ENCODE data around the gene PIK3C3. TPM values are rescaled to one million over a fixed set of nuclear protein-coding genes. Genes with fewer than 3 reads are reported as not detected.

PIK3C3 gene
- total RNA-seq, 2 donors from 2014 or later, result 51.2 to 72.1 TPM

DNA sequence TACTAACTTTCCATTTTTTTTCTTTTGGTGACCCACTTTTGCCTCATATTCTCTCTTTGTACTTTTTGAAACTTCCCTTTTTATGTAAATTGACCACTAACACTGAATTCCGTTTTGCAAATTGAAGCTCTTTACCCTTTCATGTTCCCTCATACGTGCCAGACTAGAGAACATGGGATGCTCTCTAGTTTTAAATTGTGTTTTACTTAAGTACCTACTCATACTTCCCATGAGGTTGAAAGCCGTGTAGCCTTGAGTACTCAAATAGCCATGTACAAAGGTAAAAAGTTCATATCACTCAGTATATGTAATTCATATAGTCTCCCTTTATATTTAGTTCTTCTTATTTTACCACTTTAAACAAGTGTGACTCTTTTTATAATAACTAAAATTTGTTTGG, 119.7 kb downstream of the PIK3C3 start:
- DNase-seq (ENCODE audit: low spot score), result no peak
- Histone ChIP-seq H3K27ac (no peak overlapping the region), H3K36me3 (peaks cover 15% of the 10 kb centered on the region), H3K4me1 (ENCODE audit: control insufficient read depth in 1 of 2, low read depth in 2 of 2) (no peaks in the 10 kb centered on the region), H3K4me3 (no peak overlapping the region), H3K27me3 (replicated peaks; ENCODE audit: insufficient read depth) (no peaks in the 10 kb centered on the region), H3K9me3 (no peaks in the 10 kb centered on the region)
- ATAC-seq (ENCODE audit: insufficient number of reproducible peaks, low FRiP score, low read depth), result no peak
- TF ChIP-seq, protein P1, sequence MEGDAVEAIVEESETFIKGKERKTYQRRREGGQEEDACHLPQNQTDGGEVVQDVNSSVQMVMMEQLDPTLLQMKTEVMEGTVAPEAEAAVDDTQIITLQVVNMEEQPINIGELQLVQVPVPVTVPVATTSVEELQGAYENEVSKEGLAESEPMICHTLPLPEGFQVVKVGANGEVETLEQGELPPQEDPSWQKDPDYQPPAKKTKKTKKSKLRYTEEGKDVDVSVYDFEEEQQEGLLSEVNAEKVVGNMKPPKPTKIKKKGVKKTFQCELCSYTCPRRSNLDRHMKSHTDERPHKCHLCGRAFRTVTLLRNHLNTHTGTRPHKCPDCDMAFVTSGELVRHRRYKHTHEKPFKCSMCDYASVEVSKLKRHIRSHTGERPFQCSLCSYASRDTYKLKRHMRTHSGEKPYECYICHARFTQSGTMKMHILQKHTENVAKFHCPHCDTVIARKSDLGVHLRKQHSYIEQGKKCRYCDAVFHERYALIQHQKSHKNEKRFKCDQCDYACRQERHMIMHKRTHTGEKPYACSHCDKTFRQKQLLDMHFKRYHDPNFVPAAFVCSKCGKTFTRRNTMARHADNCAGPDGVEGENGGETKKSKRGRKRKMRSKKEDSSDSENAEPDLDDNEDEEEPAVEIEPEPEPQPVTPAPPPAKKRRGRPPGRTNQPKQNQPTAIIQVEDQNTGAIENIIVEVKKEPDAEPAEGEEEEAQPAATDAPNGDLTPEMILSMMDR (IDR thresholded peaks at IDR 0.05), result no peak

DNA sequence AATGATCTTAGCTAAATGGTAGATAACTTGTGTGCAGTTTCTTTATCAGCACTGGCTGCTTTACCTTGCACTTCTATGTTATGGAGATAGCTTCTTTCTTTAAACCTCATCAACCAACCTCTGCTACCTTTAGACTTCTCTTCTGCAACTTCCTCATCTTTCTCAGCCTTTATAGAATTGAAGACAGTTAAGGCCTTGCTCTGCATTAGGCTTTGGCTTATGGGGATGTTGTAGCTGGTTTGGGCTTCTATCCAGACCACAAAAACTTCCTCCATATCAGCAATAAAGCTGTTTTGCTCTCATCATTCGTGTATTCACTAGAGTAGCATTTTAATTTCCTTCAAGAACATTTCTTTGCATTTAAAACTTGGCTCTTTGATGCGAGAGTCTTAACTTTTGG, 123.7 kb downstream of the PIK3C3 start:
- ATAC-seq (ENCODE audit: insufficient number of reproducible peaks, low FRiP score, low read depth) (no peak), DNase-seq (ENCODE audit: low spot score) (no peak)
- no peaks in the 10 kb centered on the region for H3K9me3 ChIP-seq
- H3K4me1 ChIP-seq (ENCODE audit: control insufficient read depth in 1 of 2, low read depth in 2 of 2), result no peaks in the 10 kb centered on the region
- H3K4me3 ChIP-seq, result no peak overlapping the region
- H3K27ac ChIP-seq, result no peak overlapping the region
- TF ChIP-seq, protein P1 (IDR thresholded peaks at IDR 0.05), result no peak
- peaks cover 22% of the 10 kb centered on the region for H3K36me3 ChIP-seq
- no peaks in the 10 kb centered on the region for H3K27me3 ChIP-seq (replicated peaks; ENCODE audit: insufficient read depth)

DNA sequence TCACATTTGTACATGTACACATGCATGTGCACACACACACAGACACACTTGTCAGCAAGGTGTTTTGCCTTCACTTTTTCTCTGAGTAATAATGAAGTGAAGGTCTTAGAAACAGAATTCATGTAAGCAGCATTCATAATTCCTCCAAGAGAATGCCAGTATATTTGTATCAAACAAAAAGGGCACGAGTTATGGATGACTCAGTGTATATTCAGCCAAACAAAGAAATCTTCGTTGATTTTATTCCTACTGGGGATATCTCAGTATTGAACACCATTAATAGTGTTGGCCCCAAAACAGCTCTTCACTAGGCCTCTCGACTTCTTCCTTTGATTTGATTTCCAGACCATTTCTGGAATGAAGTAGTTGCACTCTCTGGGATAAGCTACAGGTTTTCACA, 125.3 kb downstream of the PIK3C3 start:
- Histone ChIP-seq H3K4me1 (ENCODE audit: control insufficient read depth in 1 of 2, low read depth in 2 of 2) (no peaks in the 10 kb centered on the region), H3K36me3 (peaks cover 24% of the 10 kb centered on the region), H3K9me3 (no peaks in the 10 kb centered on the region), H3K27ac (no peak overlapping the region), H3K27me3 (replicated peaks; ENCODE audit: insufficient read depth) (no peaks in the 10 kb centered on the region), H3K4me3 (no peak overlapping the region)
- no peak for ATAC-seq (ENCODE audit: insufficient number of reproducible peaks, low FRiP score, low read depth)
- TF ChIP-seq, protein P1 (IDR thresholded peaks at IDR 0.05), result no peak
- DNase-seq (ENCODE audit: low spot score), result no peak

DNA sequence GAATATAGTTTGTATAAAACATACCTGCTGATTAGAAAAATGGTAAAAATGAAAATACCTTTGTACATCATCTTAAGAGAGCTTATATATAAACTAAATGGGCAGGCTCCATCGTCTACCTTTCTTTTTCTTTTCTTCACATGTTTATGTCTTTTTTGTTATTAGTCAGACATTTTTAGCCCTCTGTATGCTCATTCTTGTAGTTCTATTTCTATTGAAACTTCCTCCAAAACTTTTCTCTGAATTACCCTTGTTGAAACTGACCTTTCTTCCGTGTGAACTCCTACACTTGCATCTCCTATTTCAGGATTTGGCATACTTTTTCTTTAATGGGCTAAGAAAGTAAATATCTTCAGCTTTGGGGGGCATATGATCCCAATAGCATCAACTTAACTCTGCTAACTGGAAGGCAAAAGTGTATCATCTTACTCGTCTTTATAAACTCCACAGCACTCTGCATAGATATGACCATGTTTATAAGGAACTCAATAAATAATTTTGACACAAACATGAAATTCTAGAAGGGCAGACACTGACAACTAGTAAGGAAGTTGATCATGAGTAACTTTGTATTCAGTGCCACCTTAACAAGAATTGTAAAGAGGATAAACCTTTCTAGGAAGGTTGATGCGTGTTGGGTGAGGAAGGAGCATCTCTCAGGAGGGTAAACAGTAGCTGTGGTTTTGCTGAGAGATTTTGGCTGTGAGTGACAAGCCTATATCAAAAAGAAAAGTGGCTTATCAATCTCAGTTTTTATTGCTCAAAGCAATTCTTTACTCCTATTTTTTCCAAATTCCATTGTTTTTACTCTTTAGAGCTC, 127.6 kb downstream of the PIK3C3 start:
- no peak for DNase-seq (ENCODE audit: low spot score)
- Histone ChIP-seq H3K27ac (no peak overlapping the region), H3K36me3 (peaks cover 20% of the 10 kb centered on the region), H3K4me3 (no peak overlapping the region), H3K27me3 (replicated peaks; ENCODE audit: insufficient read depth) (no peaks in the 10 kb centered on the region), H3K4me1 (ENCODE audit: control insufficient read depth in 1 of 2, low read depth in 2 of 2) (no peaks in the 10 kb centered on the region), H3K9me3 (no peaks in the 10 kb centered on the region)
- TF ChIP-seq, protein P1 (IDR thresholded peaks at IDR 0.05), result no peak
- no peak for ATAC-seq (ENCODE audit: insufficient number of reproducible peaks, low FRiP score, low read depth)

DNA sequence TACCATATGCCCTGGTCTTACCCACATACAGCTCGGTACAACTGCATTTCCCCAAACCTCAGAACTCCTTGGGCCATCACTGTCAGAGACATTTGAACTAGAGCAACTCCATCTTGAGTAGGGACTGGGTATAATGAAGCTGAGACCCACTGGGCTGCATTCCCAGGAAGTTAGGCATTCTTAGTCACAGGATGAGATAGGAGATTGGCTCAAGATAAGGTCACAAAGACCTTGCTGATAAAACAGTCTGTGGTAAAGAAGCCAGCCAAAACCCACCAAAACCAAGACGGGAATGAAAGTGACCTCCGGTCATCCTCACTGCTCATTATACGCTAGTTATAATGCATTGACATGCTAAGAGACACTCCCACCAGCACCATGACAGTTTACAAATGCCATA, 131.3 kb downstream of the PIK3C3 start:
- DNase-seq (ENCODE audit: low spot score) (no peak), ATAC-seq (ENCODE audit: insufficient number of reproducible peaks, low FRiP score, low read depth) (no peak)
- H3K9me3 ChIP-seq, result no peaks in the 10 kb centered on the region

More for the DNA sequence above, 131.3 kb downstream of the PIK3C3 start:
- Histone ChIP-seq H3K4me3 (no peak overlapping the region), H3K36me3 (peaks cover 13% of the 10 kb centered on the region), H3K27ac (no peak overlapping the region), H3K4me1 (ENCODE audit: control insufficient read depth in 1 of 2, low read depth in 2 of 2) (no peaks in the 10 kb centered on the region), H3K27me3 (replicated peaks; ENCODE audit: insufficient read depth) (no peaks in the 10 kb centered on the region)
- TF ChIP-seq, protein P1 (IDR thresholded peaks at IDR 0.05), result no peak
